ENCODE measurements around the gene ZNF584.
"Not testable (repeated sequence)": the region's sequence is repeated elsewhere in the genome, so short reads cannot be mapped to it uniquely, and the experiment has no call there.

Gene ZNF584

DNA sequence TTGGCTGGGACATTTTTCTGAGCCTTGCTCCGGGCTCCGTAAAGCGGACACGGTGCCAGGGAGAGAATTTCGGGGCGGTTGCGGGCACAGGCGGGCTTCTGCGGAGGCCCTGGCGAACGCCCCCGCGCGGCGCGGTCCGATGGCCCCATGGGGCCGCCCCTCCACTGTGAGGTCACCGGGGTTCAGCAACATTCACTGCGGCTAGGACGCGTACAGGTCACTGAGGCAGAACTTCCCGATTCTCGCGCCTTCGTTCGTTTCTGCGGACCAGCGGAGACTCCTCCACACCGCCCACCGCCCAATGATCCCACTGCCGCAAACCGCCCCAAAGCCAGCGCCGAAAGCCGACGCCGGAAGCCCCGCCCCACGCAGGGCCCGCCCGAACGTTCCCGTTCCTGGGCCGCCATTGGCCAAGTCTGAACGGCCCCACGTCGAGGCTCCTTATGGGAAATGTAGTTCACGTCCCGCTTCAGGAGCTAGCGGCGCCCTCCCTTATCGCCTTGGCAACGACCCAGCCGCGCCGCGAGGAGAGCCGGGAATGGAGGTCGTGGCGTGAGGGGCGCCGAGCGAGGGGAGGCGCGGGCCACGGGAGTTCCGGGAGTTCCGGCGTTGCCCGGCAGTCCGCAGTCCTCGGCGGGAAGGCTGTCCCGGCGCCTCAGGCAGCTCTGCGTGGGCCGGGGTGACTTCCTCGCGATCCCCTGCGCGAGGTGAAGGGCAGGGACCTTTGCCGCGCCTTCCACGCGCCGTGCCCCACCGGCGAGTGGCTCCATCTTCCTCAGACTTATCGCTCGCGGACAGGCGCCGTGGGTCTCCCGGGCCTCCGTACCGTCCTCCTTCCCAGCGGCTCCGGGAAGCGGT, at the start of gene ZNF584:
TSS of gene ZNF584 (plus strand) at position 498 of the 858 bp plus-strand sequence. CDS start 499 bp downstream, outside the sequence.
- peak; percentile 93 for DNase-seq (ENCODE audit: low spot score)

DNA sequence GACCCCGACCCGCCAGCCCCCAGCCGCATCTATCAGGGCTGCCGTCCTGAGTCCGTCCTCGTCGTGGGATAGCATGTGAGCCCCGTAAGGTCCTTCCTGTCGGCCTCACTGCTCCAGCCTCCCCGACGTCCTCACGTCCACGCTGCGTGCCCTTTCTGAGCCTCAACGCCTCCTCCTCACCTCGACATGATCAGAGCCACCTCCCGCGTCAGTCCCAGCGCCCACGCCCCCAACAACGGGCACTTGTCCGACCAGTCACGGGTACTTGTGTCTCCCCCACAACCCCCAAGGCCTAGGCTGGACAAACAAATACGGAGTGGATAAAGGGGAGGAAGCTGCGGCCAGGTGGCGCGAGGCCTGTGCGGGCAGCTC, 46.6 kb upstream of the ZNF584 start:
- no peak for DNase-seq (ENCODE audit: low spot score)

DNA sequence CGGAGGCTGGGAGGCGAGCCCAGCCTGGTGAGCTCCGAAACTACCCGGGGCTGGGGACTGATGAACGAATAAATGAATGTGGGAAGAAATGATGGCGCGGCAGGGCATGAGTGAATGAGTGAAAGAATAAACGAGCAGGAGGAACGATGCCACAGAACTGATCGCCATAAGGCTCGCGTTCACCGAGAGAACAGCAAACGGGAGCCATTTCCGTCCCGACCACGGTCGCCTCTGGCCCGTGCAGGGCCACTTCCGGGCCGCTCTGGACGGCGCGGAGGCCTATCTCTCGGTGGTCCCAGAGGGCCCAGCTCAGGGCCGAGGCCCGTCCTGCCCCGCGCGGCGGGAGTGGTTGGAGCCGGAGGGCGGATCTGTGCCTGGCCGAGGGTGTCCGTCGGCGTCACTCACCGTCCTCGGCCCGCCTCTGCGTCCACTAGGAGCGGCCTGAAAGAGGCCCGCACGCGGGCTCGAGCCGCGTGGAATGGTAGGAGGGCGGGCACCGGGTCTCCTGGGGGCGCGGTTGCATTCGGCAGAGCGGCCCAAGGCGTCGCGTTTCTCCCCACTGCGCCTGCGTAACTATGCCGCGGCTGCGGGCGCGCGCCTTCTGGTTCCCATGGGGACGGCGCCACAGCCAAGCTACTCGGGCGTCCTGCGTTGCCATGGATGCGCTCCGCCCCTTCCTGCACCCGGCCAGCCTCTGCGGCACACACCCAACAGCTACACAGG, 46.0 kb upstream of the ZNF584 start, which contains the start of gene ZNF497:
TSS of gene ZNF497 (minus strand) at position 480 of the 723 bp plus-strand sequence. CDS start 5,116 bp downstream, outside the sequence.
- DNase-seq (ENCODE audit: low spot score): peak; percentile 92

DNA sequence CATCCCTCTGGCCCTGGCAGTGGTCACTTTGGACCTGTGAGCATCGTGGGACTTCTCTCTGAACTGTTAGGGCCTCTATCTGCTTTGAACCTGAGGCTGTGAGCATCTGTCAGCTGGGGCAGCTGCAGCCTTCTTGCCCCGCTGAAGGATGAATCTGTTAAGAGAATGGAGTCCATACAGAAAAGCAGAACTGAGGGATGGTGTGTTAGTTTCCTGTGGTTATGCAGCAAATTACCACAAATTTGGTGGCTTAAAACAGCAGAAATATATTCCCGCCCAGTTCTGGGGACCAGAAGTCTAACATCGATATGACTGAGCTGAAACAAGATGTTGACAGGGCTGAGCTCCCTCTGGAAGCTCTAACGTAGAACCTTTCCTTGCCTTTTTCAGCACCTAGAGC, 44.3 kb upstream of the ZNF584 start:
- DNase-seq (ENCODE audit: low spot score): no peak

DNA sequence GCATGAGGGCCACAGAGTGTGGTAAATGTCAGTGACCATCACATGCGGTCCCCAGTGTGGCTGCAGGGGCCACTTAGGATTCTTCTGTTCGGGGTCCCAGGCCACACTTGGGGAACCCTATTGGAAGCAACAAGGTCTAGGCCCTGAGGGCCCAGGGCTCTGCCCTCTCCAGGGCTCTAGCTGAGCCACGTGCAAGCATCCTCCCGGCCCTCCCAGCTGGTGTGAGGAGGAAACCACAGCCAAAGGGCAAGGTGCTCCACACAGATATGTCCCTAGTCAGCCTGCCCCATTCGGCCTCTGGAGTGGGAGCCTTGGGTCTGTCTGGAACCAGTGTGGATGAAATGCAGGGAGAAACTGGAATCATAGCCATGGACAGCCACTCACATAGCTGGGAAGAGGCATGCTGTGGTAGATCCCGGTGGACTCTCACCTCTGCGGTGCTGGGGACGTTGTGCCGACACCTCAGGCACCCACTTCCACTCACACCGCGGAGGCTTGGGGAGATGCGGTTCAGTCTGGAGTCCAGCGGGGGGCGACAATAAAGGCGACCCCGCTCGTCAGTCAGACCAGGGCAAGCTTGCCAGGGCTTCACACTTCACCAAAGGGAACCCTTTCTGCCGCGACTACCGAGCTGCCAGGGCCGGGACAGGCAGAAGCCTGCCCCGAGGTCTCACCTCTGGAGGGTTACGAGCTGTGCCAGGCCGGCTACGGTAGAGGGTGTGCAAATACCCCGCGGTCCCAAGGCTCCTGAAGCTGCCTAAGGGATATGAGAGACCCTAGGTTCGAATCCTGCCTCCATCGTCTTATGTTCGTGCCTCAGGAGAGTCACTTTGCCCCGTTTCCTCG, 41.6 kb upstream of the ZNF584 start:
- no peak for DNase-seq (ENCODE audit: low spot score)

DNA sequence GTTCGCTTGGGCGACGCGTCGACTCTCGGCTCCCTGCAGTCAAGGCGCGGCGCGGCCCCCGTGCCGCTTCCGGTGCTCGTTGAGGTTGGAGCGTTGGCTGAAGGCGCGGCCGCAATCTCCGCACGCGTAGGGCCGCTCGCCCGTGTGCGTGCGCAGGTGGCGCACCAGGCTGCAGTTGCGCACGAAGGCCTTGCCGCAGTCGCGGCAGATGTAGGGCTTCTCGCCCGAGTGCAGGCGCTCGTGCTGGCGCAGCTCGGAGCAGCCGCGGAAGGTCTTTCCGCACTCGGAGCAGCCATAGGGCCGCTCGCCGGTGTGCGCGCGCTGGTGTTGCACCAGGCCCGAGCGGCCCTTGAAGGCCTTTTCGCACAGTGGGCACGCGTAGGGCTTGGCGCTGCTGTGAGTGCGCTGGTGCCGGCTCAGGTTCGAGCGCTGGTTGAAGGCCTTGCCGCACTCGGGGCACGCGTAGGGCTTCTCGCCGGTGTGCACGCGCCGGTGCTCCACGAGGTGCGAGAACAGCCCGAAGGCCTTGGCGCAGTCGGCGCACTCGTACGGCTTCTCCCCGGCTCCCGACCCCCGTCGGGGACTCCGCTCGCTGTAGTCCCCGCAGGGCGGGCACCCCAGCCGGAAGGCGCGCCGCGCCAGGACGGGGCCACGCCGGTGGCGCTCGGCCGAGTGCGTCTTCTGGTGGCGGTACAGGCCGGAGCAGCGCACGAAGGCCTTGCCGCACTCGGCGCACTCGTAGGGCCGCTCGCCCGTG, 40.6 kb upstream of the ZNF584 start:
- DNase-seq (ENCODE audit: low spot score): no peak

DNA sequence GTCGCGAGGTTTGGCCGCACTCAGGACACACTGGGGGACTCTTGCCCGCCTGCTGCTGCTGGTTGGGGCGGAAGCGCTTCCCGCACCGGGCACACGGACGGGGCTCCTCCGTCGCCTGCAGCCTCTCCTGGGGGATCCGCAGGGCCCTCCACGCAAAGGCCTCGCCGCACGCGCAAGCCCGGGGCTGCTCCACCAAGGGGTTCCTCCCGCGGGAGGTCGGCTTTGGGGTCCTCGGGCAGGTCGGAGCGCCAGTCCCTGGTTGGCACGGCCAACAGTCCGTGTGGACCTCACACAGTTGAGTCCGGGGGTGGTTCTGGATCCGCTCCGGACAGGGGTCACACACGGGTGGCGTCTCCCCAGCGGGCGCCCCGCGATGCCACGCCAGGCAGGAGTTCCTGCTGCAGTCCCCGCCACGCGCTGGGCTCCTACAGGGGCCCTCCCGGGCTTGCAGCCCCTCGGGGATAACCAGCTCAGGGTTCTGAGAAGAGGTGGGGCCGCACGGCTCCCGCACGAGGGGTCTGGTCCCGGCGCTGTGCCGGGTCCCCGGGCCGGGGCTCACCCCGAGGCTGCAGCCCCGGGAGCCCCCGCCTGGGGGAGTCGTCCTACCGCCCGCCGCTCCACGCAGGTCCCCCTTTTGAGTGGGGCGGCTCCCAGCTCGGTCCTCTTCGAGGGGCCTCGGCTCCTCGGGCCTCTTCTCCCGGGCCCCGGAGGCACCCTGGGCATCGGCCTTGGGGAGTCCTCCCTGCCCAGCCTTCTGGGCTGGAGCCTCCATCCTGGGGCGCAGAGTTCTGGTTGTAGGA, 39.7 kb upstream of the ZNF584 start:
- DNase-seq (ENCODE audit: low spot score): no peak

DNA sequence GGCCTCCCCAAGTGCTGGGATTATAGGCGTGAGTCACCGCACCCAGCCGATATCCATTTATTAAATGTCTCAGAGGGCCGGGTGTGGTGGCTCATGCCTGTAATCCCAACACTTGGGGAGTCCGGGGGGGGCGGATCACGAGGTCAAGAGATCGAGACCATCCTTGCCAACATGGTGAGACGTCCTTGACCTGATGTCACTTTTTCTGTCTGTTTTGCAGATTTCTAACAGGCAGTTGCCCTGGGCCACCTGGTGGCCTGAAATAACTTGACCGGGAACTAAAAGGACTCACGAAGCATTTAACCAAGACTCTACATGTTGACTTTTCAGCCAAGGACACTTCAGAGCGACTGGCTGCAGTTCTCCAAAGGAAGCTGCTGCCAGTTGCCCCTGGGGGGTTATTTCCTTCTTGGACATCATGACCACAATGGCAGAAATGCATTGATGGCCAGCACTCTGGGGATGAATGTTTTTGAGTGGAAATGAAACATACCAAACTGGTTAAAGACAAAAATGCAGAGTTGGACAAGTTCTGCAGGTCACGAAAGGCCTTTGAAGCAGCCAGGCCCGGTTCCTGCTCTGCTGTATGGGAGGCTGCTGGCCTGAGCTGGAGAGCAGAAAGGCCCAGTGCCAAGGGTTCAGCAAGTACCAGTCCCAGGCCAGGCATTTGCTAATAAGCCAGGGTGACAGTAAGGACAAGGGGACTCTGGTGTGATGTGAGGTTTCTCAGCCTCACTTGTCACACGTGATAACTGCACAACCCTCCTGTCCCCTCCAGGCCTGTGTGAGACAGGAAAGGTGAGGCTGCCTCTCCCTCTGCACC, 35.9 kb upstream of the ZNF584 start:
- DNase-seq (ENCODE audit: low spot score): no peak

DNA sequence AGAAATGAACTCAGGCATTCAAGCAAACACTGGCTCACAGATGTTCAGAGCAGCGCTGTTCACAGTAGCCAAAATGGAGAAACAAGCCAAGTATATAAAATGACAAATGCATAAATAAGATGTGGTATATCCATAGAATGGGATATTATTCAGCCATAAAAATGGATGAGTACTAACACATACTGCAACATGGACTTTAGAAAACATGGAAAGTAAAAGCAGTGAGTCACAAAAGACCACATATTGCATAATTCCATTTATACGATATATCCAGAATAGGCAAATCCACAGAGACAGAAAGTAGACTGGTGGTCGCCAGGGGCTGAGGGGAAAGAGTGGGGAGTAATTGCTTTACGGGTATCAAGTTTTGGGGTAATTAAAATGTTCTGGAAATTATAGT, 34.2 kb upstream of the ZNF584 start:
- DNase-seq (ENCODE audit: low spot score): no peak

DNA sequence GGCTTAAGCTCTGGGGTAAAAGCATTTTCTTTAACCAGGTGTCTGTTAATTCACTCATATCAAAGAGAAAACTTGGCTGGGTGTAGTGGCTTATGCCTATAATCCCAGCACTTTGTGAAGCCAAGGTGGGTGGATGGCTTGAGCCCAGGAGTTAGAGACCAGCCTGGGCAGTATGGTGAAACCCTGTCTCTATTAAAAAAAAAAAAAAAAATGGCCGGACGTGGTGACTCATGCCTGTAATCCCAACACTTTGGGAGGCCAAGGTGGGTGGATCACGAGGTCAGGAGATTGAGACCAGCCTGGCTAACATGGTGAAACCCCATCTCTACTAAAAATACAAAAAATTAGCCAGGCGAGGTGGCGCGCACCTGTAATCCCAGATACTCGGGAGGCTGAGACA, 31.7 kb upstream of the ZNF584 start:
- DNase-seq (ENCODE audit: low spot score): not testable (repeated sequence)

DNA sequence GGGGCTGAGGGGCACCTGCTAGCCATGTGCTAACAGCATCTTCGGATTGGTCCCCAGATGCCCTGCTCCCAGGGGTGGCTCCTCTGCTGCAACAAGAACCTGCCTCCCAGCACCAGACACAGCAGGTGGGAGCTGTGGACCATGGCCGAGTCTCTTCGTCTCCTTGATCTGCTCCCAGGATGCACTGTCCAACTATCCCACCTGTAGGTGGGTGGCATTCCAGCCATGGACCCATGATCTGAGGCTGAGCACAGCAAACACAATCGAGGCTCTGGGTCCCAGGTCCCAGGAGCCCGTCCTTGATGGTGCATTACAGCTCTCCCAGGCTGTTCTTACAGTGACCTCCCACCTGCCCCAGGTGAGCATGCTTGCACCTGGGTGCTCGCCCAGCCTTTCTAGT, 29.2 kb upstream of the ZNF584 start:
- no peak for DNase-seq (ENCODE audit: low spot score)

DNA sequence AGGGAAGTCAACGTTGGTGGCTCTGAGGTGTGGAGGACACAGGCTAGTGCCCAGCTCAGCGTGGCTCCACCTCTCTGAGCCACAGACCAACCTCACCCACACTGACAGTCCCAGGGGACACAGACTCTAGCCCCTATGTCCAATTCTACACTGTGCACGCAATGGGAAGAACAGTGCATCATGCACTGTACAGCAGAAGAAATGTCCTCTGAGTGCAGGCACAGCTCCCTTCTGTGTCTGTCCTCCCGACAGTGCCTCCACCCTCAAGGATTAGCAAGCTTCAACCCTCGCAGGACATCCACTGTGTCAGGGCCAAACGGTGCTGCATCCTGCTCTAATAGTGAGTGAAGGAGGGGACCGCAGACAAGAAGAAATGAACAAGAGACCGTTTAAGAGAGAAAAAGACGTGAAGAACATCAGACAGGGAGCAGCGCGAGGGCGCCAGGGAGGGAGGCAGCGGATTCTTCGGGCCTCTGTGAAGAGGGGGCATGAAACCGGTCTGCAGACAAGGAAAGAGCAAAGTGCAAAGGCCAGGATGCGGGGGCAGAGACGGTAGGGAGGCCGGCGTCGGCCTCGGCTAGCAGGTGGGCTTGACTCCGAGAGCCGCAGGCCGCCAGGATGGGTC, 28.3 kb upstream of the ZNF584 start:
- no peak for DNase-seq (ENCODE audit: low spot score)

DNA sequence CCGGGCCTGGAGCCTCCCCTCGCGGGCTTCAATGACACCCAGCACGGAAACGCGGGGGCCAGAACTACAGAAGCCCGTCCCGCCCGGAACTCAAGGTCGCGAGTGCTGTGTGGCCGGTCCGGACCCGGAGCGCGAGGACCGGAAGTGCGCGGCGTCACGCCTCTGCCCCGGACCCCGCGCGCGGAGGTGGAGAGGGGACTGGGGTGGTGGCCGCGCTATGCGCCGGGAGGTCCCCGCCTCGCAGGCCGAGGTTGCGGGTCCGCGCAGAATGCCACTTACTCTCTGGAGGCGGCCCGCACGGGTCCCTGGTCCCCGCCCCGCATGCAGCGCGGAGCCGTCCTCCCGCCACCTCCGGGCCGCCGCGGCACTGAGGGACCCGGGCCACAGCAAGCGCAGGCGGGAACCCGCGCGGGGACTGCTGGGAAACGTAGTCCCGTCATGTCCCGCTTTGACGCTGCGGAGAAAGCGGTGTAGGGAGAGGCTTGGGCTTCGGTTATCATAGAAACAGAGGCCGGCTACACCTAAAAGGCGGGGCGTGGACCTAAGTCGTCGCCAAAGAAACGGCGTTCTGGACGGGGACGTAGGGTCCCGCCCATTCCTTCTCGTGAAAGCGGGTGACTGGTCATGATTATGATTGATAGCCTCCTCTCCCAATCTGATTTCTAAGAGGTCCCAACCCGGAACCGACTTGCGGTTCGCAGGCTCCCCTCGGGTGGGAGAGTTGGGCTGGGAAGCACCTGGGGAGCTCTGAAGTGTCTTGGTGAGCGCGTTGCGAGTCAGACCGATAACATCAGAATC, 27.6 kb upstream of the ZNF584 start, which contains the start of gene ZNF837:
TSS of gene ZNF837 (minus strand) at position 369 of the 798 bp plus-strand sequence. CDS start 11,698 bp downstream, outside the sequence.
- peak; percentile 100 for DNase-seq (ENCODE audit: low spot score)

DNA sequence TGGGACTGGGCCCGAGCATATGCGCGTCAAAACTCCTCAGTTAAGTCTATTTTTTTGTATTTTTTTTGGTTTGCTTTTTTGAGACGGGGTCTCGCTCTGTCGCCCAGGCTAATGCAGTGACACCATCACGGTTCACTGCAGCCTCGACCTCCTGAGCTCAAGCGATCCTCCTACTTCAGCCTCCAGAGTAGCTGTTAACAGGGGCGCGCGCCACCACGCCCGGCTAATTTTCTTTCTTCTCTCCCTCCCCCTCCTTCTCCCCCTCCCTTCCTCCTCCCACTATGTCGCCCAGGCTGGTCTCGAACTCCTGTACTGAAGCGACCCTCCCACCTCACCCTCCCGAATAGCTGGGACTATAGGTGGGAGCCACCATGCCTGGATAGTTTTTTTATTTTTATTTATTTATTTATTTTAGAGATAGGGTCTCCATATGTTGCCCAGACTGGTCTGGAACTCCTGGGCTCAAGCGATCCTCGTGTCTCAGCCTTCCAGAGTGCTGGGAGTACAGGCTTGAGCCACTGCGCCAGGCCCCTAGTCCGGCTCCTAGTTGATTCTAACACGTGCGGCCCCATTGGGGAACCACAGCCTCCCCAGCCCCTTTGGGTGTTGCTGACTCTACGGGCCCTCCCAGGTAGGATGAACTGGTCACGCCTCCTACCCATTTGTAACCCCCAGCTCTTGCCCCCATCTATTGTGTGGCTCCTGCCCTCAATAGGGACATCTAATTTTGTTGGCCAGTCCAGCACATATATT, 26.8 kb upstream of the ZNF584 start:
- DNase-seq (ENCODE audit: low spot score): no peak

DNA sequence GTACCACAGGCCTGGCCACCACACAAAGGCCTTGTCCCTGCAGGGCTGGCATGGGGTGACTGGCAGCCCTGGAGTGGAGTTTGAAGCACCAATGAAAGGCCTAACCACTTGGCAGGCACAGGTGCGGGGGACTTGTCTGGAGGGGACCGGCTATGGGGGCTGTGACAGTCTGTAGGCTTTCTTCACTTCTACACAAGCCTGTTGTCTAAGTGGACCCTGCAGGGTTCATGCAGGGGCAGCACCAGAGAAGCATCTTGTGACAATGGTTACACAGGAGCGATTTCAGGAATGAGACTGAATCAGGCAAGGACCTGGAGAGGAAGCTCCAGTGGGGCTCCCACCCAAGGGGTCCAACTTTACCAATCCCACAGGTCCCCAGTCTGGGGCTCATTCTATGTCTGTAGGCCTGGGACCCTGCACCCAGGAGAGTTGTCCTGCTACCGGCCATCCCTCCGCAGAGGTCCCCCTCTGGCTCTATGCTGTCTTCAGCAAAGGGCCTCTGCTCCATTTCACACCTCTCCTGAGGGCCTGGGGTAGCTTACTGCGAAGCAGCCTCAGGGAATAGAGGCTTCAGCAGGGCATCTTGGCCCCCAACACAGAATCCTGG, 25.3 kb upstream of the ZNF584 start:
- DNase-seq (ENCODE audit: low spot score): no peak

DNA sequence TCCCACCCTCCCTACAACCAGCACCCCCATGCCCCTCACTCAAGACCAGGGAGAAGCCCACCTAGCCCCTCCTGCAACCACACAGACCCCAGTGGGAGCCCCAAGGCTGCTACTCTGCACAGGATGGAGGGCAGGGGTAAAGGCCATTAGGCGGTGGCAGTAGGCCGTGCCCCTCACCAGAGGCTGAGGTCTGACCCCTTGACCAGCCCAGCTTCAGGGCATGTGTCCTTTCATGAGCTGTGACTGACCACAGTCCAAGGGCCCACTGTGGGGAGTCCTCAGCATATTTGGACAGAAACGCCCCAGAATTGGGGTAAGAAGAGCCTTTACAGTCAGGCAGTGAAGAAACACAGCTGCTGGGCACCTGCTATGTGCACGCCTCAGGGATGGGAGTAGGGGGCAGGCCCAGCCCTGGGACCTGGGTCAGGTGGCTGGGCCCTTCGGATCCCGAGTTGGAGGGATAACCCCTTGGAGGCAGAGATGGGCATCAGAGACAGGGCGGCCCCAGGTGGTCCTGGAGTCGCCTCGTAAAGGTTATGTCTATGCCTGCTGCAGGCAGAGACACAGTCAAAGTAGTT, 23.0 kb upstream of the ZNF584 start:
- DNase-seq (ENCODE audit: low spot score): no peak
